ENCODE data around the gene PSMD1.

The PSMD1 gene

GRCh38 chr2:231213931-231214642 is 157.4 kb downstream of the PSMD1 start:
- in situ Hi-C loops (cut with MboI; ENCODE audit: low sequenced_read_pairs, unreplicated experiment) = no loop called here
- TF ChIP-seq CTCF (IDR thresholded peaks at IDR 0.05; ENCODE audit: borderline replicate concordance, control extremely low read depth, extremely low read depth, insufficient read depth, missing control alignments) = no peak
- DNase-seq (ENCODE audit: low spot score) = no peak

DNA sequence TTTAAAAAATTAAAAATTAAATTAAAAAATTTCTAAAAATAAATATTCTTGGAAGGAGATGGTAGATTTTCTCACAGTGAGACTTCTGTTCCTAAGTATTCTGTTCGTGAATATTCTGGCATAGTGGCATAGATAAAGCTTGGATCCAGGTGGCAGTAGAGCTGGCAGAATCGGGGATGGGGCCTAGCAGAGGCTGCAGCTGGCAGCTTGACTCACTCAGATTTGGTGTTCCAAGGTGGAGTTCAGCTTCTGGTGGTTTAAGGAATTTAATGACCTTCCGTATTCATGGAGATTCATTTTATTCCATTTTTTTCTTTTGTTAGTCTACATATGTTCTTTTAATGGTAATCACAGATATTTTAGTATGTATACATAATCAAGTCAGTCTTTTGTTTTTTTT is 161.7 kb downstream of the PSMD1 start:
- no peak for TF ChIP-seq CTCF (IDR thresholded peaks at IDR 0.05; ENCODE audit: borderline replicate concordance, control extremely low read depth, extremely low read depth, insufficient read depth, missing control alignments)
- in situ Hi-C loops (cut with MboI; ENCODE audit: low sequenced_read_pairs, unreplicated experiment) = no loop called here

GRCh38 chr2:231219289-231219688 is 162.6 kb downstream of the PSMD1 start:
- in situ Hi-C loops (cut with MboI; ENCODE audit: low sequenced_read_pairs, unreplicated experiment) = no loop called here
- no peak for TF ChIP-seq CTCF (IDR thresholded peaks at IDR 0.05; ENCODE audit: borderline replicate concordance, control extremely low read depth, extremely low read depth, insufficient read depth, missing control alignments)
- no peak for DNase-seq (ENCODE audit: low spot score)

More for the DNA sequence above, 161.7 kb downstream of the PSMD1 start:
- DNase-seq (ENCODE audit: low spot score) = no peak

DNA sequence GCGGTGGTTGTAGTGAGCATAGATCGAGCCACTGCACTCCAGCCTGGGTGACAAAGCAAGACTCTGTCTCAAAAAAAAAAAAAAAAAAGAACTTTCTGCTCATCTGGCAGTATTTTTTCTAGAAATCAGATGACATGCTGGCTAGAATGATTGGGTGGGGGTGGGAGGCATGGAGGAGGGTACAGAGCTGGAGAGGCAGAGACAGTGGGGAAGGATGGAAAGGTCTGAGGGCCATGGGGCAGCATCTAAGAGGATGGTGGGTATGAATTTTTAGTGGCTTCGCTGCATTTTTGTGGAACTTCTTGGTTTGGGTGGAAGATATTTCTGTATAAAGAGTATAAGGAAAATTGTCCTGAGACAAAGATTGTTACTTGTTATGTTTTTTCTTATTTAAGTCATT is 165.1 kb downstream of the PSMD1 start:
- no peak for TF ChIP-seq CTCF (IDR thresholded peaks at IDR 0.05; ENCODE audit: borderline replicate concordance, control extremely low read depth, extremely low read depth, insufficient read depth, missing control alignments)
- in situ Hi-C loops (cut with MboI; ENCODE audit: low sequenced_read_pairs, unreplicated experiment) = loop anchor here (10.0 kb wide), 1 partner anchor 183 kb away; no protein-coding TSS in a partner anchor
- DNase-seq (ENCODE audit: low spot score) = no peak
